GM12891 (cell line): Measurements from ENCODE around the gene TYRP1.

Source experiments
- POLR2A ChIP-seq: IDR thresholded peaks from 2 replicates; pipeline ENCODE4 v1.6.1; 2011; ENCODE audit warnings: low read depth, low read length, control low read depth
- SPI1 ChIP-seq: IDR thresholded peaks from 2 replicates; pipeline ENCODE4 v1.6.1; 2011; ENCODE audit warnings: low read depth, low read length, control low read depth

GRCh38 chr9:12720551-12720950 lies 27.4 kb downstream of the TYRP1 start:
- no peak for TF ChIP-seq POLR2A
- no peak for TF ChIP-seq SPI1
